ENCODE results near the gene SEMA6A.

The SEMA6A gene, protein sequence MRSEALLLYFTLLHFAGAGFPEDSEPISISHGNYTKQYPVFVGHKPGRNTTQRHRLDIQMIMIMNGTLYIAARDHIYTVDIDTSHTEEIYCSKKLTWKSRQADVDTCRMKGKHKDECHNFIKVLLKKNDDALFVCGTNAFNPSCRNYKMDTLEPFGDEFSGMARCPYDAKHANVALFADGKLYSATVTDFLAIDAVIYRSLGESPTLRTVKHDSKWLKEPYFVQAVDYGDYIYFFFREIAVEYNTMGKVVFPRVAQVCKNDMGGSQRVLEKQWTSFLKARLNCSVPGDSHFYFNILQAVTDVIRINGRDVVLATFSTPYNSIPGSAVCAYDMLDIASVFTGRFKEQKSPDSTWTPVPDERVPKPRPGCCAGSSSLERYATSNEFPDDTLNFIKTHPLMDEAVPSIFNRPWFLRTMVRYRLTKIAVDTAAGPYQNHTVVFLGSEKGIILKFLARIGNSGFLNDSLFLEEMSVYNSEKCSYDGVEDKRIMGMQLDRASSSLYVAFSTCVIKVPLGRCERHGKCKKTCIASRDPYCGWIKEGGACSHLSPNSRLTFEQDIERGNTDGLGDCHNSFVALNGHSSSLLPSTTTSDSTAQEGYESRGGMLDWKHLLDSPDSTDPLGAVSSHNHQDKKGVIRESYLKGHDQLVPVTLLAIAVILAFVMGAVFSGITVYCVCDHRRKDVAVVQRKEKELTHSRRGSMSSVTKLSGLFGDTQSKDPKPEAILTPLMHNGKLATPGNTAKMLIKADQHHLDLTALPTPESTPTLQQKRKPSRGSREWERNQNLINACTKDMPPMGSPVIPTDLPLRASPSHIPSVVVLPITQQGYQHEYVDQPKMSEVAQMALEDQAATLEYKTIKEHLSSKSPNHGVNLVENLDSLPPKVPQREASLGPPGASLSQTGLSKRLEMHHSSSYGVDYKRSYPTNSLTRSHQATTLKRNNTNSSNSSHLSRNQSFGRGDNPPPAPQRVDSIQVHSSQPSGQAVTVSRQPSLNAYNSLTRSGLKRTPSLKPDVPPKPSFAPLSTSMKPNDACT

DNA sequence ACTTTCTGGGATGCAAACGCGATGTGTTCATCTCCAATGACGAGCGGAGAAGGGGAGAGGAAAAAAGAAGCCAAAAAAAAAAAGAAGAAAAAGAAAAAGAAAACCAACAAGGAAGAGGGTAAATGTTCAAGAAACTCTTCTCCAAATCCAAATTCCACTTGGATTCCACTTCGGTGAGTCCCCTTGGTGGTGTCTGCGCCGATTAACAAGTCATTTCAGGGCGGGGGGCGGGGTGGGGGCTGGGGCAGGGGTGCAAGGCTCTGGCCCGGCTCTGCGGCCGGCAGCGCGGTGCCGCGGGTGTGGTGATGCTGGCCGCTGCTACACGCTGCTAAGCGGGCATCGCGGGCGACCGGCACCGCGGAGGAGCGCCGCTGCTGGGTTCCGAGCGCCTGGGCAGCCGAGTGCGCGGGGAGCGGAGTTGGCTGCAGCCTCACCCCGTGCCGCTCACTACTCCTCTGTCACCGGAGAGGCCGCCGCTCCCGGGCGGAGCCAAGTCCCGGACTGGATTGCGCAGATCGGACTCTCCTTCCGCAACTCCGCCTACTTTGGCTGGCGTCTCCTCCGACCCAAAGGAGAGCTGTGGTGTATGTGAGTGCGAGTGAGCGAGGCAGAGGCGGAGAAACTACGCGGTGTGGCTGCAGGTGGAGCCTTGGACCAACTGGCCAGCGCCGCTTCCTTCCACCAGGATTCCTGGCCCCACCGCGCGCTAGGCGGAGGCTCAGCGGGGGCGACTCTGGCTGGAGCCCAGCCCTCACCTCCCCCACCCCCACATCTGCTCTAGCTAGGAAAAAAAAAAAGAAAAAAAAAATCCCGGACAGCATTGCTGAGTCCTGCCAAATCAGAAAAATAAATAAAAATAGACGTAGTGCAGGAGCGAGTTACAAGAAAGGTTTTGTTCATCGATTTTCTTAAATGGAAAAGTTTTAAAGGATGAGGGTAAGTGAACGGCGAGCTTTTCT is at the start of gene SEMA6A:
SEMA6A (minus strand) TSS at position 457 of the 959 bp plus-strand sequence. CDS start 69,879 bp downstream, outside the sequence.
- no peak for DNase-seq

DNA sequence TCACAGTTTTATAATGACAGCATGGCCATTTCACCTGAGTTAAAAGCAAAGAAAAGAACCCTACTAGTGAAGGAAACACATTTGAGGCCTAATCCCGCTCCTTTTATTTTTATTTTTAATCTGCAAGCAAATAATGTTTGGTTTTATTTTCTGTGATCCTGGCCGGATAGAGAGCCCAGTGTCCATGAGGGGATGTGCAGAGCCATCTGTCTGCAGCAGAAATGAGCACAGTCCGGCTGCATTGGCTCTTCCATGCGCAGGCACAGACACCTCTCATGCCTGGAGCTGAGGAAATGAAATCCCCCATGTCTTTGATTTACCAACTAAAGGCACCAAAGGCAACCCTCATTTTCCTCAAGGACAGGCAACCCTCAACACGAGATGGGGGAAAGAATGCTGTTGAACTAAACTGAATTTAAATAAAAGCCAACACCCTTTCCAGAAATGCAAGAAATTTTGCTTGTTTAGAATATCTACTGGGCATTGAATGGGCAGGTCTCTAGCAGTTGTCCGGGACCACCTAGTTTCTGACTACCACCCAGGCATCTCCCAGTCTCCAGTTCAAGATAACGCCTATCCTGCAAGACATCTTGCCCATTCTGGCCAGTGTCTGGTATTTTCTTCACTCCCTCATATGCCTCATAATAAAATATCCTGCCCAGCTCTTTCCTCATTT is 47.9 kb upstream of the SEMA6A start:
- no peak for DNase-seq

DNA sequence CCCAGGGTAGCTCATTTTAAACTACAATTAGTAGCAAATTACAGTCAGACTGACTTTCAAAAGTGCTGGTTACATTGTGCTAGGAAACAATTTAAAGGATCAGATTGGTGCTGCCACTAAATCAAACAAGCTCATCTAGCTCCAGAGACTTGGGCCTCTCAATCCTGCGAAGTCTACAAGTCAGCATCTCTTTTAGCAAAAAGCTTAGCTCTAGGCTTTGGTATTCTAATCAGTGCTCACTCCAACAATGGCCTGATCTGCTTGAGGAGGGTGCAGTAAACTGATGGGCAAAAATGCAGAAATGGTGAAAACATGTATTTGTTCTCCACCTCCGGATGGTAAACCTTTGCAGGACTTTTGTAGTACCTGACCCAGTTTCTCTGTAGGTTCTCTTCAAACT is 47.0 kb upstream of the SEMA6A start:
- no peak for DNase-seq

DNA sequence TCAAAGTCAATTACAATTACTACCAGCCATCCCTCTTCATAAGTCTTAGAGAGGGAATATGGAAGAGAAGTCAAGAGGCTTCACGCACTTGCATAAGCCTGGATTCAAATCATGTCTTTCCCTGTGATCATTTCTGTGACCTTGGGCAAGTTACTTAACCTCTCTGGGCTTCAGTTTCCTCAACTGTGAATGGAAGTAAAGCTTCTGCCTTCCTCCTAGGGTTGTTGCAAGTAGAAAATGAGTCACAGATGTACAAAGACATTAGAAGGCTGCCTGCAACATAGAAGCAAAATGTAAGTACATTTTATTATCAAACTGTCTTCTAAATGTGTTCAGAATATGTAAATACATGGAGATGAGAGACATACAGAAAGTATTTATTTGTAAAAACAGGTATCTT is 42.3 kb upstream of the SEMA6A start:
- no peak for DNase-seq

DNA sequence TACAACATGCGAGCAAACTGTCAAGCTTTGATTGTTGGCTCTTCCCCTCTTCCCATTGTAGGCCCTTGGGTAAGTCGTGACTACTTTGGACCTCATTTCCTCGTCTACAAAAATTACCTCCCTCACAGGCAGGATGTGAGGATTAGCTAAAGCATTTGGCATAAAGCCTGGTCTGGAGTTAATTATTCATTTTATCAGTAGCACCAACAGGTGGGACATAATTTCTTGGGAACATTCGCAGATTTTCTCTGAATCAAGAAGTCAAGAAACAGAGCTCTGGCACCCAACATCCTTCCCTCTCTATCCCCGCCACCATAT is 39.9 kb upstream of the SEMA6A start:
- DNase-seq = no peak

DNA sequence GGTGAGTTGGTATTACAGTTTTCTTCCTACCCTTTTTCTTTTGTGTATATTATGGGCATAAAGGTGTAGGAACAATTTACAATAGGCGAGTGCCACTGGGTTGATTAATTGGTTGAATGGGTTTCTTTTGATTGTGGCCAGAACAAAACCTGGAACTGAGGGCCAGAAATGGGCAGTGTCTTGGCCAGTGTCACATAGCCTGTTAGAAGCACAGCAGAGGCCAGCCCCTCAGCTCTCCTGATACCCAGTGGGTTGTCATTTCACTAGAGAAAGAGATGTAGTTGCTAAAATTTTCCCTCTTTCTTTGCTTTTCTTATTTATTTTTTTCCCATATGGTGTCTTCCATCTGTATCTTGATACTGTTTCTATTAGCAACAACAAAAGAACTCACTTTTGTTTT is 38.8 kb upstream of the SEMA6A start:
- DNase-seq = no peak

DNA sequence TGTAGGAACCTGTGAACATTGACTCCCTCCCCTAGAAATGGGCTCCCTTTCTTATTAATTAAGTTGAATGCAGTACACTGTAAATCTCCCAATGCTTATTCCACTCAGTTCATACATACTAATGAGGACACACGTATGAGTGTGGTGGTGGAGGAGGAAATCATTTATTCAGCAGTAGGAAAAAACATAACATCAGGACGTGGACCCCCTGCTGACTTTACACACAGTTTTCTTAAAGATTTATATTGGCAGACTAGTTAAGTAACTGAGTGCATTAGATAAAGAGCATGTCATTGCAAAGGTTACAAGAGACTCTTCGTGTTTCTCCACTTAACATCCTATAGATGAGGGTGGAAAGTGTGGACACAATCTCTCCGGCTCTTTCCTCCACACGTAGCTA is 37.8 kb upstream of the SEMA6A start:
- no peak for DNase-seq

DNA sequence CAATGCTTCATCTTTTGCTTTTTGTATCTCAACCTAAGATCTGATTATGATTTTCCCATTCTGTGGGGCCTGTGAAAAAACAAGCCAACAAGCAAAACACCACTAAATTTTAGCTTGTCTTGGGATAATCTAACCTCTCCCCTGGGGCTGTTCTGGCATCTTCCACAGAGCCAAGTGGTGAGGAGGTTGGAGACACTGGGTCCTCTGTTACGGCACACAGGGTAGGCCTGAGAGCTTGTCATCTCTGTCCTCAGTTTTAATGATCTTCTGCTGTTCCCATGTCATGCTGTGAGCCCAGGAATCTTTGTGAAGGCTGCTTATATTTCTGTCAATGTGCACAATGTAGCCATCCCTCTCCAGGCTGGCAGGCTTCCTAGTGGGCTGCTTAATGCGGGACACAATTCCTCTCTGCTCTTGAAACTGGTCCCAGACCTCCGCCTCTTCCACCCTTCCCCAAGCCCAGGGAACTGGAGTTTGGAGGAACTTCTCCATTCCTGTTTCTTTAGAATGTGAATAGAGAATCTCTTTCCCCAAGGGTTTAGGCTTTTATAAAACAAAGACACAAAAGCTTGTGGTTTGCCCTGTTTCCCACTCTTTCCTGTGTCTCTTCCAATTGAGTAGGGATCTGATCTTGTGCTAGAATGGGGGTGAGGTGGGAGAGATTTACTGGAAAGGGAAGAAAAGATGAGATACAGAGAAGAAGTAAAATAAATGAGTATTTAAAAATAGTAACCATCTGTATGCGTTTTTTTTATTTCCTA is 30.9 kb upstream of the SEMA6A start:
- no peak for DNase-seq

DNA sequence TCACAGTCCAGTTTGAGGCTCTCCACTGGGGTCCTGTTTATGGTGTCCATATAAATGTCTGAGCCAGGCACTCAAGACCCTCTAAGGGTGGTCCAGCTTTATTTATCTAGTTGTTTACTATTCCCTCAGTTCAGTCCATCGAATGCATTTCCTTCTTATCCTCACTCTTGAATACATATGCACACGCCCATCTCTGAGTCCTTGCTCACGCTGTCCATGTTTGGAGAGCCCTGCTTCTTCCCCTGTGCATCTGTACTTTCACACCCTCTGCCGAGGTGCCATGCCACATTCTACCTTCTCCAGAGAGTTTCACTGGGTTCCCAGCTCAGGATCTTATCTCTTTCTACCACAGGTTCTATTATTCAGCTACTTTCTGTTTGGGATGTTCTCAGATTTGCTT is 30.2 kb upstream of the SEMA6A start:
- no peak for DNase-seq

DNA sequence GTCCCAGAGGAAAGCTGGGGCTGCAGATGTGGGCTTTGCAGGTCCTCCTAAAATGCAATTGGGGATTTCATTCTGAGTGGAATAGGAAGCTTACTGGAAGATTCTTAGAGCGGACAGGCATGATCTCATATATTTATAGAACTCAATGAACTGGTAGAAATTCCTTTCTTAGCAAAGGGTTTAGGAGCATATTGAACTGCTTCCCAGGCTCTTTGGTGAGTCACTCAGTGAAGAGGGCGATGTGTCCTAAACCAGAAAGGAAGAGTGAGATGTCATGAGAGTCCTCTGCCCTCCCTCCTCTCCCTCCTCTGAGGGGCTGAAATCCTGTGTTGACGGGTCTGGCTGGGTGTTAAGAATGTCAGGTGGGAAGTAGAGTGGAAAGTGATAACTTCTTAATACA is 26.3 kb upstream of the SEMA6A start:
- no peak for DNase-seq

DNA sequence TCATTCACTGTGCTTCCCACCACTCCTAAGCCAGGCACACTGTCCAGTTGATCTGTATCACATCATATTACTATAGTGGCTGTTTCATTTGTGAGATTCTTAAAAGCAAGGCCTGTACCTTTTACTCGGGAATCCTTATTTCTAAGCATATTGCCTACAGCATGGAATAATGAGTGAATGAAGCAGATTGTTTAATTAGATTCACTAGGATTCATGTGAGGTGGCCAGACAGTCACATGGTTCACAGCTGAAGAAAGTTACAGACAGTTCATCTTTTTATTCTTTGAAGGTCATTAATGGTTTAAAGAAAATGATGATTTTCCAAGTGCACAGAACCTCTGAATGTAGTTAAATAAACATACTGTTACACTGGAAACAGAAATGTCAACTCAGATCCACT is 24.3 kb upstream of the SEMA6A start:
- no peak for DNase-seq

DNA sequence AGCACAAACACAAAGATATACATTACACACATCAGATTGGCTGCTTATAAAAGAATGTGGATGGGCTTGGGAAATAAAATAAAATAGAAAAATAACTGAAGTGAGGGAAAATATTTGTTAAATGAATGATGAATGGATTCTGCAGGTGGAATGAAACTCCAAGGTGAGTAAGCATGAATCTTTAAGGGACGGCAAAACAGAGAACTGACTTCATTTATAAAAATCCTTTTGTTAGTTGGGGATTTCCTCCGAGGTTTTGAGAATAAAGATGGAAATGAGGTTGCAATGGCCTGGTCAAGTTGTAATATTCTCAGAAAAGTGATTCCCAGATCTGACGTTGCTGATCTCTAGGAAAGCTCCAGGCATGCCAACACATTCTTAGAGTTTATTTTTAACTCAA is 20.9 kb upstream of the SEMA6A start:
- no peak for DNase-seq

DNA sequence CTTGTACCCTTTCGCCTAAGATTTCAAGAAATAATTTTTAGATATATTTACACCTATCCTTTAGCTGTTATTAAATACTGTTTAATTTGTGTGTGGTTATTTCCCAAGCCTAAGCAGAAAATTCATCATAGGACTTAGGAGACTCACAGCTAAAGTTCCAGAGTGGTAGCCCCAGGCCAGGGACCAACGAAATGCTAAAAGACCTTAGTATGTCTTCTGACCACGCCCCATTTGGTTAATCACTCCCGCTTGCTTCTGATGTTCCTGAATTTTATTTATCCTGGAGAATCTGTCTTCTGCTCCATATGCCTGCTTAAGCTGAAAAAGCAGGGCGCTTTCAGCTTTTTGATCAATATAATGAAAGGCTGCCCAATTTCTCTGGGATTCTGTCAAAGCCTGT is 18.7 kb upstream of the SEMA6A start:
- no peak for DNase-seq

DNA sequence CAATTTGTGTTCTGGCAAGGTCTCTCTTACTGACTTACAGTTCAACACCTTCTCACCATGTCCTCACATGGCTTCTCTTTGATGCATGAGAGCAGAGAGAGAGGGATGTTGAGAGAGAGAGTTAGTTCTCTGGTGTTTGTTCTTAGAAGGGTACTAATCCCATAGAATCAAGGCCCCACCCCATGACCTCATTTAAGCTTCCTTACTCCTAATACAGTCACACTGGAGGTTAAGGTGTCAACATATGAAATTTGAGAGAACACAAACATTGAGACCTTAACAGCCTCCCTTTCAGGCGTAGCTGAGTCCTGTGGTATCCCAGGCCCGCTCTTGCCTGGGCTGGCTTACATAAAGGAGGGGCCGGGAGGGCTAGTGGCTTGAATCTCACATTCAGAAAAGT is 10.6 kb upstream of the SEMA6A start:
- no peak for DNase-seq

DNA sequence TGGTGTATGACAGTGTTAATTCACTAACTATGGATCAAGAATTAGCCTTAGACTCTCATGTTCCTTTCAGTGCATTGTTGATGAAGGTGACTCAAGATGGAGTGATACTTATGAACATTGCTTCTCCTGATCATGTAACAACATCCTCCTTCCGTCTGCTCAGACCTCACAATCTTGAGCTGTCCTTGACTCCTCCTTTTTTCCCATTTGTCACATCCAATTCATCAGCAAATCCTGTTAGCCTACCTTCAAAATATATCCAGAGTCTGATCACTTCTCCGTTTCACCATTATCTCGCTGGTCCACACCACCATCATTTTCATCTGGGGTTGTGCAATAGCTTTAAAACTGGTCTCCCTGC is 9.2 kb upstream of the SEMA6A start:
- DNase-seq = no peak

DNA sequence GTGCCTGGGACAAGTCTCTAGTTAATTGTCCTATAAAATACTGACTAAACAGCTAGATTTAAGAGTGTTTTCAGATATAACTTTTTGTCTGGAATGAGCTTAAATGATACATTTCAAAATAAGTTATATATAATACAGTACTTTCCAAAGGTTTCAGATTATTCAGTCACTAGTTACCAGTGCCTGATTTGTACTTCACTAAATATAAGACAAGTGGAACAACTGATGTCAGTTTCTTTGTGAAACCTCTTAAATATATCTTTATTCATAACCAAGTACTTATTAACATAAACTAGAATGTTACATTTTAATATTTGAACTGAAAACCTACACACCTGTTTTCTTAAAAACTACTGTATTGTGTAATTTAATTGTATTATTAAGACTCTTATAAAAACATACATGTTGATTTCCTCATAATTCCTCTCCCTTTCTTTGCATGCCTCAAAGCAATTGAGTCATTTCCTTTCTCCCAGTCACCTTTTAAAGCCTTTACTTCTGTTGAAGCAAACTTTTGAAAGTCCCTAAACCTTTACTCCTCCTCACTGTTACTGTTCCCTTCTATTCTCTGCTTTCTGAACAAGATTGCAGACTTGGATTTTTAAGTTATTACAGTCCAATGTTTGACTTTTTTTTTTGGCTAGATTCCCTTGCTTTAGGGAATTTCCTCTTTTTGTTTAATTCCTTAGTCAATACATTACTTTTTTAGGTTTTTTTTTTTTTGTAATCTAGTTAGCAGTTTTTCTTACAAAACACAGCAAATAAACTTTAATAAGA is 8.7 kb upstream of the SEMA6A start:
- DNase-seq = no peak

DNA sequence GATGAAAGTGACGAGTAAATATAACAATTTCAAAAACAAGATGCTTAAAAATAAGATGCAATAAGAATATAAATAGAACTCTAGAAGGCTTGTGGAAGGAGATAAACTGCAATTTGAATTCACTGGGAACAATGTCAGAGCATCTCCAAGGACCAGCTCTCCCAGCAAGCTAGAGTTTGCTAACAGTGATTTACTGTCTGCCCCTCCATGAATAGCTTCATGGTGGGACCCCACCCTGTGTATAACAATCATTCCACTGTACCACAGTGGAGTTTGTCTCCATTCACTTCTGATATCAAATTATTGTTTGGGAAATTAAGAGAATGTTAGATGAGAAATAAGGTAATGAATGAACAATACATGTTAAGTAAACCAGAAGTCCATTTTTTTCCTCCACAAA is 7.3 kb upstream of the SEMA6A start:
- no peak for DNase-seq

DNA sequence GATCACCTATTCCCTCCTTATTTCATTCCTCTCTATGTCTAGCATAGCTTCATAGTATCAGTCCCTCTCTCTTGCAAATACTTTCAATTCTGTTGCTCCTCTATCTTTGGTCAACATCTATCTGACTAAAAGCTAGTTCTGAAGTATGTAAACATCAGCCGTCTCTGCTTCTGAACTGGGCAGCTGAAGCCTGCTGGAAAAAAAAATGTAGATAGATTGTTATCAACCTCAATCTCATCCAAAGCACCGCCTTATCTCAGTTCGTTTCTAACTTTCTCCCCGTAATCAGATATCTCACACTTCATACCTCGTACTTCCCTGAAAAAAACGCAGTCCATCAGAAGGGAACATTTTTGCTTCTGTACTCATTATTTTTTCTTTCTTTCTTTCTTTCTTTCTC is 4.5 kb upstream of the SEMA6A start:
- DNase-seq = no peak

DNA sequence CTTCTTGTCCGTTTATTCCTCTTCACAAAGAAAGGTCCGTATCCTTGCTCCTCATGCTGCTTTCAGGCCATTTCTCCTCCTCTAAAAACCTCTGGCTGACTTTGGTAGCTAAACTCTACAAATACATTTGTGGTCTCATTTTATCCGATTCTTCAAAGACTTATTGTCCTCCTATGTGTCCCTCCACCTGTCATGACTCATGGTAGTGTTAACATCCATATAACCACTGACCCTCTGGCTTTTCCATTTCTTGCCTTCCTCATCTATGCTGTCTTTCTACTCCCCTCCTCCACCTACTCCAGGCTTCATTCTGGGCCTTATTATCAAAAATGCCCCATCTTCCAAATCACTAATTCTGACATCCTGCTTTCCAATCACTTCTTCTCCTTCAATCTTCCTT is 4.1 kb upstream of the SEMA6A start:
- no peak for DNase-seq

DNA sequence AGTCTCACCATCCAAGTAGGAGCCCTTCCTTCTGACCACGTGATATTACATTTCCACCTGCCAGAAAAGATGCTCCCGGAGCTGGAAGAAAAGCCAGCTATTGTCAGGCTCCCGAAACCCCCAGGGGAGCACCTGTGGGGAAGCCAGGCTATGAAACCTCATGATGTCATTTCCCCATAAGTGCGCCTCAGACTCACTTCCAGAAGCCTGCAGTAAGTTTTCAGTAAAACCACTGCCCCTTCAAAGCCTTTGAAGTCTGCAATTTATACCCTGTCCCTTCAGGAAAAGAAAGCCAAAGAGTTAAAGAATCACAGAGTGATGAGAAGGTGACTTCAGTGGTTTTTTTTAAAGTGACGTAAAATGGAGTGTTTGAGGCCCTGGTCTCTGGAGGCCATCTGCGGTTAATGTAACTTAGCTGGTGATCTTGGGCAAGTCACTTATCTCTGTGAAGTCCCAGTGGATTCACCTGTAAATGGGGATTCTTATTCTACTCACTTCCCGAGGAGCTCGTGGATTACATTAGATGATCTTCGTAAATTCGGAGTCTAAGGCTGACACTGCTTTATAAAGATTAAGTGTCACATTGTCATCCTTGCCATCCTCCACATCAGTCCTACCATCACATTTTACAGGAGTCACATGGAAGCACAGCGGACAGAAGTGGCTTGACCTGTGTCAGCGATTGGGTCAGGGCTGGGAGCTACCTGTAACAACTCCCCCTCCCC is 2.6 kb upstream of the SEMA6A start:
- DNase-seq = no peak
